A673 (cell line): ENCODE measurements around the gene PPP1R3A.

Source experiments
- EZH2 ChIP-seq: fragments of 200-600 bp; sonication (generic); IDR thresholded peaks from 2 replicates; pipeline ENCODE4 v1.6.1; 2017; ENCODE audit warnings: borderline replicate concordance, low read depth, mild to moderate bottlenecking, mixed read lengths, antibody characterized with exemption, low read length; ENCODE audit not compliant: poor library complexity, severe bottlenecking
- TF ChIP-seq, protein P1 (sequence below): fragments of 300-800, 200-600 bp; sonication (generic); conservative IDR thresholded peaks from 2 replicates; pipeline ENCODE4 v1.5.1; 2017; ENCODE audit warnings: low read depth, mild to moderate bottlenecking, antibody characterized with exemption, low read length, moderate library complexity, mixed read lengths

GRCh38 chr7:113890331-113891030 is 28.3 kb downstream of the PPP1R3A start:
- TF ChIP-seq, protein P1, sequence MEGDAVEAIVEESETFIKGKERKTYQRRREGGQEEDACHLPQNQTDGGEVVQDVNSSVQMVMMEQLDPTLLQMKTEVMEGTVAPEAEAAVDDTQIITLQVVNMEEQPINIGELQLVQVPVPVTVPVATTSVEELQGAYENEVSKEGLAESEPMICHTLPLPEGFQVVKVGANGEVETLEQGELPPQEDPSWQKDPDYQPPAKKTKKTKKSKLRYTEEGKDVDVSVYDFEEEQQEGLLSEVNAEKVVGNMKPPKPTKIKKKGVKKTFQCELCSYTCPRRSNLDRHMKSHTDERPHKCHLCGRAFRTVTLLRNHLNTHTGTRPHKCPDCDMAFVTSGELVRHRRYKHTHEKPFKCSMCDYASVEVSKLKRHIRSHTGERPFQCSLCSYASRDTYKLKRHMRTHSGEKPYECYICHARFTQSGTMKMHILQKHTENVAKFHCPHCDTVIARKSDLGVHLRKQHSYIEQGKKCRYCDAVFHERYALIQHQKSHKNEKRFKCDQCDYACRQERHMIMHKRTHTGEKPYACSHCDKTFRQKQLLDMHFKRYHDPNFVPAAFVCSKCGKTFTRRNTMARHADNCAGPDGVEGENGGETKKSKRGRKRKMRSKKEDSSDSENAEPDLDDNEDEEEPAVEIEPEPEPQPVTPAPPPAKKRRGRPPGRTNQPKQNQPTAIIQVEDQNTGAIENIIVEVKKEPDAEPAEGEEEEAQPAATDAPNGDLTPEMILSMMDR: no peak
- no peak for TF ChIP-seq EZH2
